ENCODE measurements around the gene KIT. TPM values are rescaled to one million over a fixed set of nuclear protein-coding genes. Genes with fewer than 3 reads are reported as not detected.

The KIT gene
- total RNA-seq, 1 experiment from 2014 or later: not detected

- Histone ChIP-seq H3K9me3 (ENCODE audit: control insufficient read depth in 1 of 2, insufficient read depth in 1 of 2, low read depth in 1 of 2, low read length in 2 of 2) (no peaks in the 10 kb centered on the region), H3K9ac (ENCODE audit: low read length) (no peak overlapping the region), H3K4me2 (ENCODE audit: low read length) (no peak overlapping the region), H2AFZ (ENCODE audit: low read depth, low read length, poor library complexity, severe bottlenecking) (no peak overlapping the region), H3K79me2 (ENCODE audit: insufficient read depth, low read length) (no peaks in the 10 kb centered on the region), H3K27ac (ENCODE audit: low read depth, low read length) (no peak overlapping the region), H4K20me1 (ENCODE audit: insufficient read depth) (no peaks in the 10 kb centered on the region), H3K9me2 (ENCODE audit: insufficient read depth) (no peaks in the 10 kb centered on the region), H3K4me1 (ENCODE audit: control insufficient read depth in 1 of 2, insufficient read depth in 2 of 2, low read length in 2 of 2) (no peaks in the 10 kb centered on the region), H3K36me3 (ENCODE audit: control insufficient read depth in 1 of 2, insufficient read depth in 2 of 2, low read length in 2 of 2) (no peaks in the 10 kb centered on the region), H3K27me3 (ENCODE audit: insufficient read depth, low read length) (peaks cover 10% of the 10 kb centered on the region; the same call in 1 of the 2 replicates), H3K4me3 (replicated peaks in 1 of 2; ENCODE audit: low read depth in 1 of 2, low read length in 2 of 2) (no peak overlapping the region)
- DNase-seq (ENCODE audit: low read depth, low spot score): no peak
- ChIA-PET RAD21 (ENCODE audit: low non-redundant PET in 1 of 2, low total read pairs in 2 of 2, uncharacterized antibody in 2 of 2, unreplicated experiment in 2 of 2) (no interaction called here), POLR2A (no interaction called here), CTCF (no interaction called here)
- no peak for ATAC-seq
- intact Hi-C loops (cut with micrococcal nuclease): no loop called here
- TF ChIP-seq POLR2AphosphoS5 (IDR thresholded peaks at IDR 0.05; ENCODE audit: low read depth, low read length) (no peak), EZH2phosphoT487 (IDR thresholded peaks at IDR 0.05; ENCODE audit: borderline replicate concordance) (no peak), ZFX (IDR thresholded peaks at IDR 0.05) (no peak), ATF3 (IDR thresholded peaks at IDR 0.05) (no peak), RAD21 (IDR thresholded peaks at IDR 0.05; ENCODE audit: low read depth) (no peak), MAX (IDR thresholded peaks at IDR 0.05) (no peak), CBX3 (IDR thresholded peaks at IDR 0.05; ENCODE audit: low read depth) (no peak), TCF7L2 (IDR thresholded peaks at IDR 0.05; ENCODE audit: borderline replicate concordance, extremely low read depth, insufficient read depth, insufficient read length) (no peak), EZH2 (IDR thresholded peaks at IDR 0.05) (no peak), FOSL1 (IDR thresholded peaks at IDR 0.05; ENCODE audit: low read depth) (no peak), SIN3A (IDR thresholded peaks at IDR 0.05; ENCODE audit: low read depth) (no peak)
- BruUV-seq (replicated peaks): no TSS peak
Measured at GRCh38 chr4:54700986-54701385, 43.2 kb downstream of the KIT start.

GRCh38 chr4:54703182-54703581 lies 45.4 kb downstream of the KIT start:
- POLR2A ChIA-PET: no interaction called here
- Histone ChIP-seq H2AFZ (ENCODE audit: low read depth, low read length, poor library complexity, severe bottlenecking) (no peak overlapping the region), H3K9me2 (ENCODE audit: insufficient read depth) (no peaks in the 10 kb centered on the region), H3K4me2 (ENCODE audit: low read length) (no peak overlapping the region), H3K4me1 (ENCODE audit: control insufficient read depth in 1 of 2, insufficient read depth in 2 of 2, low read length in 2 of 2) (no peaks in the 10 kb centered on the region), H3K9me3 (ENCODE audit: control insufficient read depth in 1 of 2, insufficient read depth in 1 of 2, low read depth in 1 of 2, low read length in 2 of 2) (no peaks in the 10 kb centered on the region), H4K20me1 (ENCODE audit: insufficient read depth) (no peaks in the 10 kb centered on the region), H3K9ac (ENCODE audit: low read length) (no peak overlapping the region), H3K79me2 (ENCODE audit: insufficient read depth, low read length) (no peaks in the 10 kb centered on the region), H3K4me3 (replicated peaks in 1 of 2; ENCODE audit: low read depth in 1 of 2, low read length in 2 of 2) (no peak overlapping the region), H3K36me3 (ENCODE audit: control insufficient read depth in 1 of 2, insufficient read depth in 2 of 2, low read length in 2 of 2) (no peaks in the 10 kb centered on the region), H3K27ac (ENCODE audit: low read depth, low read length) (no peak overlapping the region), H3K27me3 (ENCODE audit: insufficient read depth, low read length) (peaks cover 27% of the 10 kb centered on the region)
- RAD21 ChIA-PET (ENCODE audit: low non-redundant PET in 1 of 2, low total read pairs in 2 of 2, uncharacterized antibody in 2 of 2, unreplicated experiment in 2 of 2): no interaction called here
- intact Hi-C loops (cut with micrococcal nuclease): no loop called here
- CTCF ChIA-PET: no interaction called here
- DNase-seq (ENCODE audit: low read depth, low spot score): no peak
- no TSS peak for BruUV-seq (replicated peaks)
- TF ChIP-seq CTCF (IDR thresholded peaks at IDR 0.05 in 2 of 3, conservative IDR thresholded peaks at IDR 0.05 in 1 of 3; ENCODE audit: borderline replicate concordance in 1 of 3, insufficient read depth in 1 of 3, low read depth in 2 of 3, low read length in 2 of 3) (no peak), RAD21 (IDR thresholded peaks at IDR 0.05; ENCODE audit: low read depth) (no peak), JUND (IDR thresholded peaks at IDR 0.05) (no peak)
- ATAC-seq: no peak

Data from HCT116 (cell line).